NCI-H2196 (cell line): ENCODE results near the gene DCP1A.
"Not testable (repeated sequence)": the region's sequence is repeated elsewhere in the genome, so short reads cannot be mapped to it uniquely, and the experiment has no call there.

ENCODE experiments used
- DNase-seq: peaks from one replicate; lab custom pipeline; 2025; ENCODE audit not compliant: unreplicated experiment; lab: John Stamatoyannopoulos, UW

The DCP1A gene

DNA sequence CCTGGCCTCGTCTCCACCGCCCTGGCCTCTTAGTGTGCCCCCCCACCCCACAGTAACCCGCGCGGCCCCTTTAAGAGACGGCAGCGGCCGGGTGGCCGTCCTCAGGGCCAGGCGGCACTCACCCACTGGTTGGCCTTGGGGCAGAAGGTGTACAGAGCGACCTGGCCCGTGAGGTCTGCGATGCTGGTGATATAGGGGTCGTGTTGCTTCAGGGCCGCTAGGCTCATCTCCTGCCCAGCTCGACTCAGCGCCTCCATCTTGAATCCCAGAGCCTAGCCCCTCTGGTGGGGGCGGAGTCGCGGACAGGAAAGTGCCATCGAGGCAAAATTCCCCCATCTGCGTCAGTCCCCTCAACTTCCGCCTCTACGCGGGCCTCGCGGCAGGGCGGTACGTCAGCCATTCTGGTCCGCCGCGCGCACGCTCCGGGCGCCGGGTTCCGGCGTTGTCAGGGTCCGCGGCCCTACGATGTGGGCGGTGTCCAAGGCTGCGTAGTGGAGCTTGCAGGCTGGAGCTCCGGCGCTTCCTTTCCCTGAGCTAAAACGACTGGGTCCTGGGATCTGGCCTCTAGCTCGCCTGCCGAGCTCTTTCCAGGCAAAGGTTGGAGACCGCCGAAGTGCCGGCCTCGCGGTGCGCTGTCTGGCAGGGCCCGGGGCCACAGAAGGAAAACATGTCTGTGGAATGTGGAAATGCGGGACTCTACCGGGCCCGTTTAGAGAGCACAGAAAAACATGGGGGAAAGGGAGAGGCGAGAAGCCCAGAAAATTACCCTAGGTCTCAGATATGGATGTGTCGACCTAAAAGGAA, at the start of gene DCP1A:
Gene DCP1A, minus strand, starts transcription at position 283 of the 804 bp plus-strand sequence. Its CDS starts 26 bp downstream, at position 257.
- peak; percentile 84 for DNase-seq

DNA sequence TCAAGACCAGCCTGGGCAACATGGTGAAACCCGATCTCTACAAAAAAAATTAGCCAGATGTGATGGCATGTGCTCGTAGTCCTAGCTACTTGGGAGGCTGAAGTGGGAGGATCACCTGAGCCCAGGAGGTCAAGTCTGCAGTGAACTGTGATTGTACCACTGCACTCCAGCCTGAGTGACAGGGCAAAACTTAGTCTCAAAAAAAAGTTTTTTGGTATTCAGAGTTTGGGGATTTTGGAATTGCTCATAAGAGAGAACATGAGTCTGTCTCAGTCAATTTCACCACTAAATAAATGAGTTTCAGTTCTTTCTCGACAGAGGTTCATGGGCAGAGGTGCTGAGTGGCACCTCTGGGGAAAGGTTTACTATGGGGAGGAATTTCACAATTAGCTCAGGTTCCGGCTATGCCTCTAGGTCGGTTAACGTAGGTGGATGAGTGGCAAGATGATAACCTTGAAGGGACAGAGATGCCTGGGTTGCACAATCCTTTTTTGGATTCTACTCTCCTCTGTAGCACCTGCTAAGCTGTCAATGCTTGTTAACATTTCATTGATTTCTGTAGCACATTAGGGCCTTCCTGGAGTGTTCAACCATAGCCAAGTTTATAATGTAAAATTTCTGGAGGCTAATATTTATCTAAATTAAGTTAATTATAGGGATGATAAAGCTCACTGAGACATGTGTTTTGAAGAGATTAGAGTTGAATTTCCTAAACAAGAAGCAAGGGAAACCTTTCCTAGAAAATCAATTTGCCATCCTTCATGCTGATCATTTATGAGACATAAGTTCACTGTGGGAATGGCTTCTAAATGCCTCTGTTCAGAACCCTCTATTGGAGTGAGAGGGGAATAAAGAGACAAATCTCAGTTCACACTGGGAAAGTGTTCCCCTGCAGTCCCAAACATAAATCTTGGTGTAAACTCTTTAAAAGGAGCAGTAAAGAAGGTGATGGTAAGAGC, 37.4 kb upstream of the DCP1A start:
- DNase-seq, result no peak

DNA sequence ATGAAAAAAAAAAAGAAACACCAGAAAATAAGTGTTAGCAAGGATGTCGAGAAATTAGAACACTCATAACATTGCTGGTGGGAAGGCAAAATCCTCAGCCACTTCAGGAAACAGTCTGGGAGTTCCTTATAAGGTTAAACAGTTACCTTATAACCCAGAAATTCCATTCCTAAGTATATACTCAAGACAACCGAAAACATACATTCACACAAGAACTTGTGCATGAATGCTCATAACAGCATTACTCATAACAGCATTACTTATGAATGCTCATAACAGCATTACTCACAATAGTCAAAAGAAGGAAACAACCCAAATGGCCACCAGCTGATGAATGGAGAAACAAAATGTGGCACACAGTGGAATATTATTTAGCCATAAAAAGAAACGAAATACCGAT, 34.8 kb upstream of the DCP1A start:
- DNase-seq, result no peak

DNA sequence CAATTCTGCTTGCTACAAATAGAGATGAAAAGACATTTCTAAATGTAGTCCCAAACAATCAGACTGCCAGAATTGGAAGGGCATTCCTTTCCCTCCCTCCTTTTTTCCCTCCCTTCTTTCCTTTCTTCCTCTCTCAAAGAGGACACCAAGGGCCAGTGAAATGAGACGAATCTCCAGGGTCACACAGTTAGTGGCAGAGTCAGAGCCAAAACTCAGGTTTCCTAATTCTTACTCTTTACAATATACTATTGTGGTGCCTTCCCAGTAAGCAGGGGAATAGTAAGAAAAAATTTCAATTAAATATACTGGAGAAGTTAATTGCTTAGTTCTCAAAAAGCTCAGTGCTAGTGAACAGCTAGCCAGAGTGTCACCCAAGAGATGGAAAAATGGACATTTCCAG, 33.0 kb upstream of the DCP1A start:
- DNase-seq, result no peak

DNA sequence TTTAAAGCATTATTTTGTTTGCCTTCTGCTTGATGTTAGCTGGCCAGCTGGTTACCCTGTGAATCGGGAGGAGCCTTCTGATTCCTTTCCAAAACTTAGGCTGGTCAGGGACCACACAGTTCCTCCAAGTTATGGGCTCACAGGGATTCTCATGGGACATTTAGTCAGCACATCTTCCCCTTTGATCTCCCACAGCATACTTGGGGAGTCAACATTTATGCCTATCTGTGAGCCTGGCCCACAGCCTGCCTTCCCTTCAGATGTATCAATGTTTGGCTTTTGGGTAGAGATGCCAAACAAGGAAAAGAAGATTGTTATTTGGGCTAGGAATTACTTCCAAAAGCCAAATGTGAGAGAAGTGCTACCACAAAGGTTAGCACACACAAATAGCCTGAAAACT, 32.6 kb upstream of the DCP1A start:
- no peak for DNase-seq

DNA sequence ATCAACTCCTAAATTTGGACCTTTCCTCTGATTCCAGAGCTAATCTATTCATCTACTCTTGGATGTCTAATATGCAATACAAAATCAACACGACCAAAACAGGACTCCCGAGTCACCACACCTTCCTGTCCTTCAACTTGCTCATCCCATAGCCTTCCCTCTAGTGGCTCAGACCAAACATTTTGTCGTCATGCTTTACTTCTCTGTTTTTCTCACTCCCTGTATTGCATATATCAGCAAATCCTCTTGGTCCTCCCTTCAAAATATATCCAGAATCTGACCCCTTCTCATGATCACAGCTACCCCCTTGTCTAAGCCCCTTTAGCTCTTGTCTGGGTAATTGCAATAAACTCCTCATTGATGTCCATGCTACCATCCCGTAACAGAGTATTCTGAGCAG, 30.5 kb upstream of the DCP1A start:
- DNase-seq, result no peak

DNA sequence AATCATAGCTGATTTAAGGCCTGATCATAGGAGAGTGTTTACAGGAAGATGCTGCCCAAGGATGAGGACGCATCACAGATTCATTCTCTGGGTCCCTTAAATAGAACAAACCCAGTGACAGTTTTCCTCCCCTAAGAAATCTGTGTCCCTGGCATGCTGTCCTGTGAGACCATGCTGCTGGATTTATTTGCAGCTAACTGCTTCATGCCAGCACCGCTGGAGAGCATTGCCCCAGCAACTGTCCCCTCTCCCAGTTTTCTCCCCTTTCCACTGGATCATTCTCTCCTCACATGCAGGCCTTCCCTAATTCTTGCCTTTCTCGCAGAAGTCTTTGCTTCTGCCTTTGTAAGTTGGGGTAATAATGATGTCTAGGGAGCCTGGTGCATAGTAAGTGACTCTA, 29.3 kb upstream of the DCP1A start:
- DNase-seq, result no peak

DNA sequence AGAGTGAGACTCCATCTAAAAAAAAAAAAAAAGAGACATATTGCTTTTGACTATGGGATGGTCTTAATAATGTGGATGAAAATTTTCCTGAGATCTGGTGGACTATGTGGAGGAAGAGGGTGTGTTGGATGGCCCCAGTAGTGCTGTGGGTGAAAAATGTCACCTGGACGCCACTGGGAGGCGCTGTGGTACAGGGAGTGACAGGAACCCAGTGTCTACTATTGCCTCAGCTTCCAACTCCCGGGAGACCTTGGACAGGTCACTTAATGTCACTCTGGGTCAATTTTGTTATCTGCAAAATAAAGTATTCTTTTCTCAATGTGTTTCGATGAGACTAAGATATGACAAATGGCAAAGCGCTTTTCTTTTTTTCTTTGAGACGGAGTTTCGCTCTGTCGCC, 27.7 kb upstream of the DCP1A start:
- DNase-seq, result peak; percentile 43

DNA sequence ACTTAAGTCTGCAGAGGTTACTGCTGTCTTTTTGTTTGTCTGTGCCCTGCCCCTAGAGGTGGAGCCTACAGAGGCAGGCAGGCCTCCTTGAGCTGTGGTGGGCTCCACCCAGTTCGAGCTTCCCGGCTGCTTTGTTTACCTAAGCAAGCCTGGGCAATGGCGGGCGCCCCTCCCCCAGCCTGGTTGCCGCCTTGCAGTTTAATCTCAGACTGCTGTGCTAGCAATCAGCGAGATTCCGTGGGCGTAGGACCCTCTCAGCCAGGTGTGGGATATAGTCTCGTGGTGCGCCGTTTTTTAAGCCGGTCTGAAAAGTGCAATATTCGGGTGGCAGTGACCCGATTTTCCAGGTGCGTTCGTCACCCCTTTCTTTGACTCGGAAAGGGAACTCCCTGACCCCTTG, 23.4 kb upstream of the DCP1A start:
- DNase-seq, result not testable (repeated sequence)

DNA sequence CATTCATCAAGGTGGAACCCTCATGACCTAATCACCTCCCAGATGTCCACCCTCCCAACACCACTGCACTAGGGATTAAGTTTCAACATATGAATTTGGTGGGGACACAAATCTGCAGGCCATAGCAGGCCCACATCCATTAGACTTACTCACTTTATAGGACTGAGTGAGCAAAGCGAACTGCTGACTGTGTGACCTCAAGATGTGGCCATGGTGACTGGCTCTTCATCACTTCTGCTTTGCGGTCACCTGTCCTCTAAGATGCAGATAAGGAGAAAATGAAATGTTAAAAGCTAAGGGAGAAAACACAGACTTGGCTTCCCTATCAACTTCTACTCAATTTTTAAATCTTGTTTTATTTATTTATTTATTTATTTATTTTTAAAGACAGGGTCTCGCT, 14.5 kb upstream of the DCP1A start:
- no peak for DNase-seq

DNA sequence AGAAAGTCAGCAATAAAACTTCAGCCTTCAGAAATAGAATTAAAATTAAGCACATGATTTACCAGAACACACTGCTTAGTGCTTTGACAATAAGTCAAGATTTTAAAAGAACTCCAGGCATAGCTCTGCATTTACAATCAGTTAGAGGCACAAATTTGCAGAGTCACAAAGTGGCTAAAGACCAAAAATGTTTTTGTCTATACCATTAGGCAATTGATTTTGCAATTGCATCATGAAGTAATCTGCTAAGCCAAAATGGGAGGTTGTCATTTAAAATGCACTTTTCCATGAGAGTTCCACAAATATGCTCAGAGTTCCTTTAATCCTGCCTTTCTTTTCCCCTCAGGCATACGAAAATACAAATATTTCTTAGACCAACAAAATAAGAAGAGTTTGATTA, 10.1 kb upstream of the DCP1A start:
- DNase-seq, result no peak

DNA sequence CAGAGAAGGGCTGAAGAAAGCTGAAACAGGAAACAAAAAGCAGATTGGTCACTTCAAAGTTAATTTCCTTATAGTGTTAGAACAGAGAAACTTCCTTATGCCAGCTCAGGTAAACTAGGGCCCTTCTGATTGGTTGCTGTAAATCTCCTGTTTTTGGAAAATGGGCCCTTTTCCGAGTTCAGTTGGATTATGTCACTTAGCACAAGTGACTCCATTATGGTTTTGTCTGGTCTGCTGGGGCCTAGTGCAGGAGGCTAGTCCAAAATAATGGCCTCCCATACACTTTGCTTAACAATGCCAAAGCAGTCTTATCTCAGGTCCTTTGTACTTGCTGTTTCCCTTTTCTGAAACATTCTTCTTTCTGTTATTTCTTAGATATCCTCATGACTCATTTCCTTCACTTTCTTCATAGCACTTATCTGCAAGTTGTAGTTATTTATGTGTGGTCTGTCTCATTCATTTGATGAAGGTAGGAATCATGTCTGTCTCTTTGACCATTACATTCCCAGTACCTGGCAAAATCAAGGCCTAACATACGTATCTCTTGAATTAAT, 7.7 kb upstream of the DCP1A start:
- DNase-seq, result no peak

DNA sequence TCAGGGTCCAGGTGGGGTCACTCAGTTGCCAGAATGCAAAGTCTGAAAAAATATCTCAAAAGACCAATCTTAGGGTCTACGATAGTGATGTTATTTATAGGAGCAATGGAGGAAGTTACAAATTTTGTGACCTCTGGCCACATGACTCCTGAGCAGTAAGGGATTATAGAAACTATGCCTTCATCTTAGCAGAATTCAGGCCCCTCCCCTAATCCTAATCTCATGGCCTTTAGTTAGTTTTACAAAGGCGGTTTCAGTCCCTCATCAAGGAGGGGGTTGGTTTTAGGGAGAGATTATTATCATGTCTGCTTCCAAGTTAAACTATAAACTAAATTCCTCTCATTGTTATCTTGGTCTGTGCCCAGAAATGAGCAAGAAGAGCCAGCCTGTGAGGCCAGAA, 5.9 kb upstream of the DCP1A start:
- no peak for DNase-seq

DNA sequence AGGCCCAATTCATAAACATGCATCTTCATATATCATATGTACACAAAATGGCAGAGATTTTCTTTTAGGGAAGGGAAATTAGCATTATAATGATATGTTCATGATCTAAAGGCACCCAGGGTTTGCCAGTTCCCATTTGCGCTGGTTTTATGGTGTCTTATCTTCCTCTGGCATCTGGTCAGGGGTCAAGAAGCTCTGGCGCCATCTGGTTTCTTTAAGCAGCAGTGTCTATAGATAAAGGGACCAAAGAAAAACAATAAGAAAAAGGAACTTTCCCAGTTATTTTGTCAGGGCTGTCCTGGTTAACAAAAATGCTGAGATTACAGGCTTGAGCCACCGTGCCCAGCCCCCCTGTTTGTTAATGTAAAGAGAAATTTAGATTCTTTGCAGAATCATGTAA, 3.3 kb upstream of the DCP1A start:
- DNase-seq, result no peak

DNA sequence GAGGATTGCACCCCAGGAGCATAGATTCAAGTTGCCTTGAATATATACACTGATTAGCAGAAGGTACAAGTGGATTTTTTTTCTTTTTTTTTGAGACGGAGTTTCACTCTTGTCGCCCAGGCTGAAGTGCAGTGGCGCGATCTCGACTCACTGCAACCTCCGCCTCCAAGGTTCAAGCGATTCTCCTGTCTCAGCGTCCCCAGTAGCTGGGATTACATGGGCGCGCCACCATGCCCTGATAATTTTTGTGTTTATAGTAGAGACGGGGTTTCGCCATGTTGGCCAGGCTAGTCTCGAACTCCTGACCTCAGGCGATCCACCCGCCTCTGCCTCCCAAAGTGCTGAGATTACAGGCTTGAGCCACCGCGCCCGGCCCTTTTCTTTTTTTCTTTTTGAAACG, 775 bp upstream of the DCP1A start:
- DNase-seq, result not testable (repeated sequence)

DNA sequence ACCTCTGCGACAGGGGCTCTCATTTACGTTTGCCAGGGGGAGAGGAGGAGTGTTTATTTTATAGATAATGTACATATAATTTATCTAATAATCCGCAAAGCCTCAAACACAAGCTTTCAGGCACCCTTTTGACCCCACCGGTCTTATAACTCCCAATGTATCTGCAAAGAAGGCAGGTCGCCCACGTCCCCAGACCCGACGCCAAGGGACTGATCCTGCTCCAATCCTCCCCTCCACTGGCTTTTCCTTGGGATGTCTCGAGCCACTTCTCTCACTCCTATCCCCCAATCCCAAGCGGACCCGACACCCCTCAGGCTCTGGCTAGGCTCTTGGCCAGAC, 452 bp downstream of the DCP1A start:
- DNase-seq, result no peak

DNA sequence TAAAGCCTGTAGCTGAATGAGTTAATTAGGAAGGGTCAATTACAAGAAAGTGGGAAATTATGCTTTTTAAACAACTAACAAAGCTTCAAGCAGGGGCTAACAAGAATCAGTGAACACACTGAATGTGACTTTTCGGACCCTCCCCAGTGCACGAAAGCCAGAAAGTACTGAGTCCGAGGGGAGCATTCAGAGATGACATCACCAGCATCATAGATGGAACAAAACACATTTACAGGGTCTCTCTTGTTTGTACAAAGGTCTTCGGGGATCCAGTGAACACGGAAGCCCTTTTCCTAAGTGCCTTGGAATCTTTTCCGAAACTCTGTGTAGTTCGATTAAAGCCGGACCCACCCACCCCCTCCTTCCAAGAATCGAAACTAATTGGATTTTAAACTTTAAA, 829 bp downstream of the DCP1A start:
- DNase-seq, result no peak

DNA sequence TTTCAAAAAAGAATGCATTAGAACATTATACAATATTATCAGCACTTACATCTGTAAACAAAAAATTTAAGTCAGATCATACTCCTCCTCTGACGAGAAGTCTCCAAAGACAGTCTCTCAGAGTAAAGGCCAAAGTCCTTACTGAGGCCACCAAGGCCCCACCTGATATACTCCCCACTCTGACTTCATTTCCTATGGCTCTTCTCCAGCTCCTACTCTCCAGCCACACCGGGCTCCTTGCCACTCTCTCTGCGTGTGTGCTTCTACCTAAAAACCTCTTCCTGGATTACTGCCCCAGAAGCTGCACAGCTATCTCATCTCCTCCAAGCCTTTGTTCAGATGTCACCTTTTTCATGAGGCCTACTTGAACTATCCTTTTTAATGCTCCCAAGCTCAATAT, 5.0 kb downstream of the DCP1A start:
- peak; percentile 2 for DNase-seq

DNA sequence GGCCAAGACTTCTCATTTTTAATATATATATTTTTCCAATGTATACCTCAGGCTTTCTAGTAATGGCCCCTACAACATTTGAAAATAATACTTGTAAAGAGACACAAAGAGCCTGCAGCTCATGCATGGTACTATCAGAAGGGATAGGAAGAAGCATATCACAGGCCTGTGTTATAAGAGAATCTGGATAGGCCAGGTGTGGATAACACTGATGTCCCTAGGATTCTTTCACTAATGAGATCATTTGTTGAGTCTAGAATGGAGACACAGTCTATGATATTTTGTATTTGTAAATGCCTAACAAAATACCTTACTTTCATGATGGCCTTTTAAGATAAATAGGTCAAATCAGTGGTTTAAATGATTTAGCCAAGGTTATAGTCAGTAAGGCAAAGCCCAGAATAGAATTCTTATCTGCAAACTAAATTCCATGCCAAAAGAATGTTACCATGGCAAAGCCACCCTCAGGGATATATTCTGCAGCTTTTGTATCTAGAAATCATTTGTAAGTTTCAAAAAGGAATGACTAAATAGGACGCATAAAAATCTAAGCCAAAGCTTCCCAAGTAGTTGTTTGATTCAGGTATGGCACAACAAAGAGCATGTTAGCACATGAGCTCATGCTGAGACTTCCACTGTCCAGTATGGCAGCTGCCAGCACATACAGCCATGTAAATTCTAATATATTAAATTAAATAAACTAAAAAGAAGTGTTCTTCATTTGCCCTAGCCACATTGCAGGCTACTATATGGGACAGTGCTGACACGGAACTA, 10.0 kb downstream of the DCP1A start:
- no peak for DNase-seq

DNA sequence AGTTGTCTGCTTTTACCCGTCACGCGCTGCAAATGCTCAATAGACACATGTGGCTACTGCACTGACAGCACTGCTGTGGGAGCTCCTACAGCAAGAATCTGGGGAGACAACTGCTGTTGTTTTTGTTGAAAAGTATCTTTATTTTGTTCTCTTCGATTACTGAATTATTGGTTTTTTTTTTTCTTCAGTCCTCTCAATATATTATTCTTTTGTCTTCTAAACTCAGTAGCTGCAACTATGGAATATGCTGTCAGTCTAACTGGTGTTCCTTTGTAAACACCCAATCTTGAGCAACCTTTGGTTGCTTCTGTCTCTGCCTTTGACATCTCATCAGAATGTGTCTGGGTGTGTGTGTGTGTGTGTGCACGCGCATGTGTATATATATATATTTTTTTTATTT, 12.6 kb downstream of the DCP1A start:
- no peak for DNase-seq

DNA sequence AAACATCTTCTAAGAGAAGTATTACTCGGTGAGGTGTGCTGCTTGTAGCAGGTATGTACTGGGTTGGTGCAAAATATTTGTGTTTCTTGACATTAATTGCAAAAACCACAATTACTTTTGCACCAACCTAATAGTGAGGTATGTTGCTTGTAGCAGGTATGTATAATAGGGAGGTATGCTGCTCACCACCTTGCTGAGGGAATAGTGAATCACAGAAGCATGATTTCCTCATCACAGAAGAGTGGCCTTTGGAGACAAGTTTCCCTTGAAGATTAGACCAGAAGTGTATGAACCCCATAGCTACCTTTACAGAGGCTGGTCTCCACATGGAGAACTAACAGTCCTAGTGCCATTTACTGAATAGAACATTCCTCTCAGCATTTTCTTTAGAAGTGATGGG, 15.5 kb downstream of the DCP1A start:
- no peak for DNase-seq
